Prostate gland (tissue), 2 donors: Measurements from ENCODE around the gene STAG1.

Experiments used
- POLR2A ChIP-seq: fragments of 450-650 bp; IDR thresholded peaks from one replicate; pipeline ENCODE4 v1.6.1; 2016; ENCODE audit warnings: antibody characterized with exemption, mild to moderate bottlenecking
- POLR2AphosphoS5 ChIP-seq: sonication (generic); formaldehyde crosslinking; IDR thresholded peaks from one replicate; pipeline ENCODE4 v1.6.1; 2017; ENCODE audit warnings: antibody characterized with exemption
- TF ChIP-seq, protein P1 (sequence below), 4 experiments: fragments of 200-600 bp in 2 of 4; fragments of 450-650 bp in 2 of 4; sonication (generic) in 2 of 4; IDR thresholded peaks; 1 replicate in 3 of 4; 2 replicates in 1 of 4; pipeline ENCODE4 v1.5.1; 2016 to 2019; ENCODE audit warnings: antibody characterized with exemption in 4 of 4, mild to moderate bottlenecking in 2 of 4, moderate library complexity in 2 of 4

DNA sequence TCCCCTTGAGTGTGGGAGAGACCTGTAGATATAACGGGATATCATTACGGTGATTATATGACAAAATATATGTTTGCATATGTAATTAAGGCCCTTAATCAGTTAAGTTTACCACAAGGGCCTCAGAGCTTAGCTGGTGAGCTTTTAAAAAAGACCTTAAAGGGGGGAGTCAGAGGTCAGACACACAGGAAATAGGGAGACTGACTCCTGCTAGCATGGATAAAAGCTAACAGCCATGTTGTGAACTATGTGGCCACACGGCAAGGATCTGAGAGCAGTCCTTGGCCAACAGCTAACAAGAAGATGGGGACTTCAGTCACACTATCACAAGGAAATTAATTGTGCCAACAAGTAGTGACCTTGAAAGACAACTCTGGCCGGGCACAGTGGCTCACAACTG lies 3.1 kb downstream of the STAG1 start:
- TF ChIP-seq, protein P1, sequence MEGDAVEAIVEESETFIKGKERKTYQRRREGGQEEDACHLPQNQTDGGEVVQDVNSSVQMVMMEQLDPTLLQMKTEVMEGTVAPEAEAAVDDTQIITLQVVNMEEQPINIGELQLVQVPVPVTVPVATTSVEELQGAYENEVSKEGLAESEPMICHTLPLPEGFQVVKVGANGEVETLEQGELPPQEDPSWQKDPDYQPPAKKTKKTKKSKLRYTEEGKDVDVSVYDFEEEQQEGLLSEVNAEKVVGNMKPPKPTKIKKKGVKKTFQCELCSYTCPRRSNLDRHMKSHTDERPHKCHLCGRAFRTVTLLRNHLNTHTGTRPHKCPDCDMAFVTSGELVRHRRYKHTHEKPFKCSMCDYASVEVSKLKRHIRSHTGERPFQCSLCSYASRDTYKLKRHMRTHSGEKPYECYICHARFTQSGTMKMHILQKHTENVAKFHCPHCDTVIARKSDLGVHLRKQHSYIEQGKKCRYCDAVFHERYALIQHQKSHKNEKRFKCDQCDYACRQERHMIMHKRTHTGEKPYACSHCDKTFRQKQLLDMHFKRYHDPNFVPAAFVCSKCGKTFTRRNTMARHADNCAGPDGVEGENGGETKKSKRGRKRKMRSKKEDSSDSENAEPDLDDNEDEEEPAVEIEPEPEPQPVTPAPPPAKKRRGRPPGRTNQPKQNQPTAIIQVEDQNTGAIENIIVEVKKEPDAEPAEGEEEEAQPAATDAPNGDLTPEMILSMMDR (IDR thresholded peaks at IDR 0.05), result no peak
- TF ChIP-seq POLR2AphosphoS5 (no peak), POLR2A (no peak)
